ENCODE results near the gene PDHA1.

The PDHA1 gene

DNA sequence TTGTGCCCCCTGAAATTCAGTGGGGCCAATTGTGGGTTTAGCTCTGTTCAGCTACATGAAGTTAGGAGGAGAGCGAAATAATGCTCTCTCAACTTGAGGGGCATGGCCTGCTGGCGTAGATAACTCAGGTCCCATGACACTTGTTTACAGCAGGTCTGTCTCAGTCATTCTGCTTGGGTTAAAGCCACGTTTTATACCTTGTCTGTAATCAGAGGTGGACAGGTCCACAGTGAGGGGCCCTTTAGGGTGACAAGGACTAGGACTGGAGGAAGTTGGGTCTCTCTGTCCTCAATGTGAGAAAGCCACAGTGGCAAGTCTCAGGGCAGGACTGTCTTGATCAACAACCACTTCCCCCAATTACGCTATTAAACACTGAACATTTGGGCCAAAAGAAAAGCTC, 49.0 kb downstream of the PDHA1 start:
- Histone ChIP-seq H3K27ac (replicated peaks) (no peak overlapping the region), H3K4me3 (replicated peaks; ENCODE audit: insufficient read depth, low read length) (no peak overlapping the region), H3K27me3 (ENCODE audit: insufficient read depth, poor library complexity, severe bottlenecking) (no peaks in the 10 kb centered on the region)
- TF ChIP-seq, protein P1, sequence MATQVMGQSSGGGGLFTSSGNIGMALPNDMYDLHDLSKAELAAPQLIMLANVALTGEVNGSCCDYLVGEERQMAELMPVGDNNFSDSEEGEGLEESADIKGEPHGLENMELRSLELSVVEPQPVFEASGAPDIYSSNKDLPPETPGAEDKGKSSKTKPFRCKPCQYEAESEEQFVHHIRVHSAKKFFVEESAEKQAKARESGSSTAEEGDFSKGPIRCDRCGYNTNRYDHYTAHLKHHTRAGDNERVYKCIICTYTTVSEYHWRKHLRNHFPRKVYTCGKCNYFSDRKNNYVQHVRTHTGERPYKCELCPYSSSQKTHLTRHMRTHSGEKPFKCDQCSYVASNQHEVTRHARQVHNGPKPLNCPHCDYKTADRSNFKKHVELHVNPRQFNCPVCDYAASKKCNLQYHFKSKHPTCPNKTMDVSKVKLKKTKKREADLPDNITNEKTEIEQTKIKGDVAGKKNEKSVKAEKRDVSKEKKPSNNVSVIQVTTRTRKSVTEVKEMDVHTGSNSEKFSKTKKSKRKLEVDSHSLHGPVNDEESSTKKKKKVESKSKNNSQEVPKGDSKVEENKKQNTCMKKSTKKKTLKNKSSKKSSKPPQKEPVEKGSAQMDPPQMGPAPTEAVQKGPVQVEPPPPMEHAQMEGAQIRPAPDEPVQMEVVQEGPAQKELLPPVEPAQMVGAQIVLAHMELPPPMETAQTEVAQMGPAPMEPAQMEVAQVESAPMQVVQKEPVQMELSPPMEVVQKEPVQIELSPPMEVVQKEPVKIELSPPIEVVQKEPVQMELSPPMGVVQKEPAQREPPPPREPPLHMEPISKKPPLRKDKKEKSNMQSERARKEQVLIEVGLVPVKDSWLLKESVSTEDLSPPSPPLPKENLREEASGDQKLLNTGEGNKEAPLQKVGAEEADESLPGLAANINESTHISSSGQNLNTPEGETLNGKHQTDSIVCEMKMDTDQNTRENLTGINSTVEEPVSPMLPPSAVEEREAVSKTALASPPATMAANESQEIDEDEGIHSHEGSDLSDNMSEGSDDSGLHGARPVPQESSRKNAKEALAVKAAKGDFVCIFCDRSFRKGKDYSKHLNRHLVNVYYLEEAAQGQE (IDR thresholded peaks at IDR 0.05; ENCODE audit: insufficient replicate concordance, low read depth): no peak
- no peak for TF ChIP-seq GABPA (IDR thresholded peaks at IDR 0.05; ENCODE audit: low read depth)
- TF ChIP-seq SPI1 (IDR thresholded peaks at IDR 0.05; ENCODE audit: borderline replicate concordance, low read depth): no peak
- TF ChIP-seq POLR2AphosphoS5 (IDR thresholded peaks at IDR 0.05; ENCODE audit: low read depth): no peak
- TF ChIP-seq, protein P2, sequence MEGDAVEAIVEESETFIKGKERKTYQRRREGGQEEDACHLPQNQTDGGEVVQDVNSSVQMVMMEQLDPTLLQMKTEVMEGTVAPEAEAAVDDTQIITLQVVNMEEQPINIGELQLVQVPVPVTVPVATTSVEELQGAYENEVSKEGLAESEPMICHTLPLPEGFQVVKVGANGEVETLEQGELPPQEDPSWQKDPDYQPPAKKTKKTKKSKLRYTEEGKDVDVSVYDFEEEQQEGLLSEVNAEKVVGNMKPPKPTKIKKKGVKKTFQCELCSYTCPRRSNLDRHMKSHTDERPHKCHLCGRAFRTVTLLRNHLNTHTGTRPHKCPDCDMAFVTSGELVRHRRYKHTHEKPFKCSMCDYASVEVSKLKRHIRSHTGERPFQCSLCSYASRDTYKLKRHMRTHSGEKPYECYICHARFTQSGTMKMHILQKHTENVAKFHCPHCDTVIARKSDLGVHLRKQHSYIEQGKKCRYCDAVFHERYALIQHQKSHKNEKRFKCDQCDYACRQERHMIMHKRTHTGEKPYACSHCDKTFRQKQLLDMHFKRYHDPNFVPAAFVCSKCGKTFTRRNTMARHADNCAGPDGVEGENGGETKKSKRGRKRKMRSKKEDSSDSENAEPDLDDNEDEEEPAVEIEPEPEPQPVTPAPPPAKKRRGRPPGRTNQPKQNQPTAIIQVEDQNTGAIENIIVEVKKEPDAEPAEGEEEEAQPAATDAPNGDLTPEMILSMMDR (IDR thresholded peaks at IDR 0.05; ENCODE audit: insufficient read depth, low read length): no peak
- DNase-seq (ENCODE audit: low read depth in 1 of 2, low spot score in 1 of 2): no peak

DNA sequence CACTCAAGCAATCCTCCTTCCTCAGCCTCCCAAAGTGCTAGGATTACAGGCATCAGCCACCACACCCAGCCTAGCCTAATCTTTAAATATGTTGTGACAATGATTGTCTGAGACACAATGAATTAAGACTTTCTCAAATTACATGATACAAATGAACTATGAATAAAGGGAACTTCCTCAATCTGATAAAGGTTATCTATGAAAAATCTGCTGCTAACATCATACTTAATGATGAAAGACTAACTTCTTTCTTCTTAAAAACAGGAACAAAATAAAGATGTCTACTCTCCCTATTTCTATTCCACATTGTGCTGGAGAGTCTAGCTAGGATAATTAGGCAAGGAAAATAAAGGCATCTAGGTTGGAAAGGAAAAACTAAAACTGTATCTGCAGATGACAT, 60.0 kb downstream of the PDHA1 start:
- Histone ChIP-seq H3K4me3 (replicated peaks; ENCODE audit: insufficient read depth, low read length) (no peak overlapping the region), H3K27ac (replicated peaks) (no peak overlapping the region), H3K27me3 (ENCODE audit: insufficient read depth, poor library complexity, severe bottlenecking) (no peaks in the 10 kb centered on the region)
- DNase-seq (ENCODE audit: low read depth in 1 of 2, low spot score in 1 of 2): no peak
- no peak for TF ChIP-seq SPI1 (IDR thresholded peaks at IDR 0.05; ENCODE audit: borderline replicate concordance, low read depth)
- TF ChIP-seq, protein P1 (IDR thresholded peaks at IDR 0.05; ENCODE audit: insufficient replicate concordance, low read depth): no peak

DNA sequence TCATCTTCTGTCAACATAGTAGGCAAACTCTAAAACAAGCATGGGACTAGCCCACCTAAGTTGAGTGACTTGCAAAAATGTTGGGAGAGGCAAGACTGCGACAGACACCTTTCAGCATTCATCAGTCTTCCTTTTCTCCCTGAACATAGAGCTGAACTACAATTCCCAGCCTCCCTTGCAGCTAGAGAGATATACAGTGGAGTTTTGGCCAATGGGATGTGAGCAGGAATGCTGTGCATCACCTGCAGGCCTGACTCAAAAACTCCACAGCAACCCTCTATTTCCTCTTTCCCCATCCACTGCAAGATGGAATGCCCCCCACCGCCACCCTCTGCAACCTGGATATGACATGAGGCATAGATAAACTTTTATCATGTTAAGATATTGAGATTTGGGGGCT, 66.5 kb downstream of the PDHA1 start:
- H3K27me3 ChIP-seq (ENCODE audit: insufficient read depth, poor library complexity, severe bottlenecking): no peaks in the 10 kb centered on the region
- H3K4me3 ChIP-seq (replicated peaks; ENCODE audit: insufficient read depth, low read length): no peak overlapping the region
- no peak for DNase-seq (ENCODE audit: low read depth in 1 of 2, low spot score in 1 of 2)
- TF ChIP-seq, protein P1 (IDR thresholded peaks at IDR 0.05; ENCODE audit: insufficient replicate concordance, low read depth): no peak
- TF ChIP-seq POLR2AphosphoS5 (IDR thresholded peaks at IDR 0.05; ENCODE audit: low read depth): no peak
- TF ChIP-seq, protein P2 (IDR thresholded peaks at IDR 0.05; ENCODE audit: insufficient read depth, low read length): no peak
- no peak for TF ChIP-seq GABPA (IDR thresholded peaks at IDR 0.05; ENCODE audit: low read depth)
- TF ChIP-seq SPI1 (IDR thresholded peaks at IDR 0.05; ENCODE audit: borderline replicate concordance, low read depth): no peak
- no peak overlapping the region for H3K27ac ChIP-seq (replicated peaks)

All from HL-60 (cell line).